Smooth muscle cell (in vitro differentiated cells): ENCODE results near the gene DNAH9. TPM values are rescaled to one million over a fixed set of nuclear protein-coding genes. Genes with fewer than 3 reads are reported as not detected.

Experiments used
- DNase-seq: peaks from one replicate; lab custom pipeline; 2025; ENCODE audit not compliant: unreplicated experiment; lab: John Stamatoyannopoulos, UW
- H2AFZ ChIP-seq: fragments of 200-600 bp; sonication (generic); 2 replicates; pipeline ENCODE4 v1.6.0; 2016; ENCODE audit warnings: antibody characterized with exemption, low read depth, mild to moderate bottlenecking
- H3F3A ChIP-seq: fragments of 200-600 bp; sonication (generic); 2 replicates; pipeline ENCODE4 v1.6.0; 2017; ENCODE audit warnings: antibody characterized with exemption, low read depth
- H3K27ac ChIP-seq: fragments of 200-600 bp; sonication (generic); 2 replicates; pipeline ENCODE4 v1.5.1; 2016; ENCODE audit warnings: low read depth, mild to moderate bottlenecking
- H3K27me3 ChIP-seq: fragments of 200-600 bp; sonication (generic); 2 replicates; pipeline ENCODE4 v1.6.1; 2016; ENCODE audit warnings: low read depth, mild to moderate bottlenecking
- H3K36me3 ChIP-seq: fragments of 200-600 bp; sonication (generic); 2 replicates; pipeline ENCODE4 v1.5.1; 2016; ENCODE audit warnings: low read depth
- H3K4me1 ChIP-seq: fragments of 200-600 bp; sonication (generic); 2 replicates; pipeline ENCODE4 v1.5.1; 2016; ENCODE audit warnings: low read depth
- H3K4me2 ChIP-seq: fragments of 200-600 bp; sonication (generic); 2 replicates; pipeline ENCODE4 v1.6.0; 2016; ENCODE audit warnings: mild to moderate bottlenecking
- H3K4me3 ChIP-seq: fragments of 200-600 bp; sonication (generic); 2 replicates; pipeline ENCODE4 v1.5.1; 2016; ENCODE audit warnings: mild to moderate bottlenecking
- H3K79me2 ChIP-seq: fragments of 200-600 bp; sonication (generic); 2 replicates; pipeline ENCODE4 v1.6.0; 2016; ENCODE audit warnings: low read depth, mild to moderate bottlenecking
- H3K9ac ChIP-seq: fragments of 200-600 bp; sonication (generic); 2 replicates; pipeline ENCODE4 v1.6.0; 2016; ENCODE audit warnings: low read depth
- H3K9me3 ChIP-seq: fragments of 200-600 bp; sonication (generic); replicated peaks from 2 replicates; pipeline ENCODE4 v1.5.1; 2016; ENCODE audit warnings: low read depth
- H4K20me1 ChIP-seq: fragments of 200-600 bp; sonication (generic); 2 replicates; pipeline ENCODE4 v1.6.0; 2016; ENCODE audit warnings: low read depth
- CTCF ChIP-seq: fragments of 200-600 bp; sonication (generic); IDR thresholded peaks from 2 replicates; pipeline ENCODE4 v1.5.1; 2017; ENCODE audit warnings: borderline replicate concordance, mild to moderate bottlenecking, antibody characterized with exemption; ENCODE audit not compliant: insufficient read depth, poor library complexity, severe bottlenecking
- WGBS: methylation state at CpG from one replicate; pipeline ENCODE4 v1.1.7; 2016; ENCODE audit warnings: low lambda C conversion rate; 5-methylcytosine and 5-hydroxymethylcytosine counted together
- polyA plus RNA-seq: library from polyadenylated mRNA; unstranded; fragments of >200 nt; fragmentation: Nextera tagmentation; extraction: Ambion mirVana; gene quantifications from 2 replicates; pipeline ENCODE4 v1.2.1, GENCODE V29; 2016
- total RNA-seq: library from RNA; depleted of rRNA; stranded (reverse); fragments of >200 nt; gene quantifications from 2 replicates; pipeline ENCODE4 v1.2.3, GENCODE V29; 2014

The DNAH9 gene
- total and polyA plus RNA-seq, 2 experiments from 2014 or later = 0.30 to 0.49 TPM

- H3K79me2 ChIP-seq = peaks cover 8% of the 10 kb centered on the region
- no peaks in the 10 kb centered on the region for H3K9me3 ChIP-seq
- no peaks in the 10 kb centered on the region for H4K20me1 ChIP-seq
- H3F3A ChIP-seq = no peaks in the 10 kb centered on the region
- 2% methylated on average over 69 of the region's 74 CpGs for WGBS
- H3K4me1 ChIP-seq = peaks cover 9% of the 10 kb centered on the region
- peak within 1 kb of the TSS; percentile 93 for H3K4me3 ChIP-seq
- no peaks in the 10 kb centered on the region for H3K36me3 ChIP-seq
- H3K9ac ChIP-seq = peak within 1 kb of the TSS; percentile 85
- TF ChIP-seq CTCF = no peak
- H2AFZ ChIP-seq = peak within 1 kb of the TSS; percentile 99
- H3K4me2 ChIP-seq = peak within 1 kb of the TSS; percentile 86
- peak; percentile 81 for DNase-seq
- H3K27ac ChIP-seq = peak within 1 kb of the TSS; percentile 70
- no peaks in the 10 kb centered on the region for H3K27me3 ChIP-seq
Observed at GRCh38 chr17:11997147-11997971, 399.1 kb downstream of the DNAH9 start, which contains the start of gene ZNF18. TSS of gene ZNF18 (minus strand) at chr17:11997475. CDS start at chr17:11992829, 4,646 bp downstream.

GRCh38 chr17:11997972-11998233 lies 399.6 kb downstream of the DNAH9 start:
- no peaks in the 10 kb centered on the region for H3K27me3 ChIP-seq
- peak overlapping the region; percentile 37 for H3K27ac ChIP-seq
- peak overlapping the region; percentile 86 for H3K4me2 ChIP-seq
- no peaks in the 10 kb centered on the region for H3F3A ChIP-seq
- DNase-seq = no peak
- H3K79me2 ChIP-seq = peaks cover 8% of the 10 kb centered on the region
- H4K20me1 ChIP-seq = no peaks in the 10 kb centered on the region
- no peaks in the 10 kb centered on the region for H3K36me3 ChIP-seq
- H3K4me3 ChIP-seq = peak overlapping the region; percentile 93
- no peaks in the 10 kb centered on the region for H3K9me3 ChIP-seq
- no peak for TF ChIP-seq CTCF
- H2AFZ ChIP-seq = peak overlapping the region; percentile 99
- peaks cover 9% of the 10 kb centered on the region for H3K4me1 ChIP-seq
- WGBS = 50% methylated on average over 4 of the region's 4 CpGs
- peak overlapping the region; percentile 30 for H3K9ac ChIP-seq

- H3K9ac ChIP-seq = no peak overlapping the region
- WGBS = 91% methylated on average over 5 of the region's 5 CpGs
- H3K4me3 ChIP-seq = no peak overlapping the region
- H3K4me1 ChIP-seq = peaks cover 9% of the 10 kb centered on the region
- H2AFZ ChIP-seq = no peak overlapping the region
- H3K9me3 ChIP-seq = no peaks in the 10 kb centered on the region
- H3K4me2 ChIP-seq = no peak overlapping the region
- no peaks in the 10 kb centered on the region for H3K36me3 ChIP-seq
- no peaks in the 10 kb centered on the region for H3K27me3 ChIP-seq
- H3K79me2 ChIP-seq = peaks cover 8% of the 10 kb centered on the region
- no peaks in the 10 kb centered on the region for H4K20me1 ChIP-seq
- no peak overlapping the region for H3K27ac ChIP-seq
- DNase-seq = no peak
- H3F3A ChIP-seq = no peaks in the 10 kb centered on the region
- no peak for TF ChIP-seq CTCF
Observed at GRCh38 chr17:11999696-12000095, 401.4 kb downstream of the DNAH9 start.

DNA sequence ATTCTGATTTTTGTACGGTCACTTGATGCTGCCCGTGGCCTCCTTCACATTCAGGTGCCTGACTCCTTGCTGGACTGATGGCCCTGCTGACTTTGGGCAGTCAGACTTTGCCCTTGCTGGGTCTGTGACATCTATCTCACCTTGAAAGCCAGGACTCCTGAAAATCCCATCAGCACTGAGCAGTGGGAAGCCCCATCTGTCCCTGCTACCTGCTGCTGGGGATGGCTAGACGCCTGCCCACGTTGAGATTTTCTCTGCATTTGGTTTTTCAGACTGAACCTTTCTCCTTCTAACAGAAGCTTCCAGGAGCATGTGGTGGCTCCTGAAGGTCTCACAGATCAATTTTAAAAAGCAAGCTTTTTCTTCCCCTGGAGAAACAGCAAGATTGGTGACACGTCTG lies 409.2 kb downstream of the DNAH9 start:
- TF ChIP-seq CTCF = no peak
- Histone ChIP-seq H3K79me2 (no peaks in the 10 kb centered on the region), H3F3A (no peaks in the 10 kb centered on the region), H3K4me1 (no peaks in the 10 kb centered on the region), H3K36me3 (no peaks in the 10 kb centered on the region), H3K9me3 (no peaks in the 10 kb centered on the region), H2AFZ (no peak overlapping the region), H3K9ac (no peak overlapping the region), H3K27ac (no peak overlapping the region), H3K4me3 (no peak overlapping the region), H3K4me2 (no peak overlapping the region), H3K27me3 (no peaks in the 10 kb centered on the region), H4K20me1 (no peaks in the 10 kb centered on the region)
- WGBS = 90% methylated on average over 5 of the region's 5 CpGs
- DNase-seq = no peak
